Kidney (tissue), 14 donors: Measurements from ENCODE around the gene ATRX. TPM values are rescaled to one million over a fixed set of nuclear protein-coding genes. Genes with fewer than 3 reads are reported as not detected.
A peak's percentile ranks its signal among the peaks of the same experiment; 100 is the strongest.
"Not testable (repeated sequence)": the region's sequence is repeated elsewhere in the genome, so short reads cannot be mapped to it uniquely, and the experiment has no call there.

ENCODE experiments used
- DNase-seq, 5 donors: peaks; one replicate each; pipeline ENCODE4 v3.0.0-alpha.2; 2013 to 2020
- FAIRE-seq: peaks from 2 replicates; lab custom pipeline; 2012; peaks lifted over from hg19 to GRCh38; lab: Jason Lieb, UNC
- H3K27ac ChIP-seq, 2 donors: one replicate each; pipeline ENCODE4 v1.7.0; 2013; ENCODE audit warnings: low read depth in 2 of 2, low read length in 2 of 2, inconsistent platforms in 1 of 2
- H3K27me3 ChIP-seq: one replicate; pipeline ENCODE4 v1.7.1; 2013; ENCODE audit warnings: low read length, inconsistent platforms; ENCODE audit not compliant: control insufficient read depth, insufficient read depth
- H3K36me3 ChIP-seq, 3 donors: one replicate each; pipeline versions ENCODE4 v1.7.0 to v1.7.1; 2013; ENCODE audit warnings: low read length in 3 of 3, control low read depth in 1 of 3, inconsistent platforms in 1 of 3; ENCODE audit not compliant: insufficient read depth in 3 of 3, control insufficient read depth in 2 of 3
- H3K4me1 ChIP-seq, 3 donors: one replicate each; pipeline versions ENCODE4 v1.7.0 to v1.7.1; 2013; ENCODE audit warnings: low read length in 3 of 3, inconsistent platforms in 1 of 3, low read depth in 1 of 3; ENCODE audit not compliant: control insufficient read depth in 2 of 3, insufficient read depth in 2 of 3
- H3K4me3 ChIP-seq, 3 donors: one replicate each; pipeline versions ENCODE4 v1.7.0 to v1.8.1; 2013; ENCODE audit warnings: low read length in 3 of 3, control low read depth in 1 of 3, inconsistent platforms in 1 of 3
- H3K9ac ChIP-seq, 3 donors: one replicate each; pipeline versions ENCODE4 v1.7.0 to v1.7.1; 2013; ENCODE audit warnings: low read length in 3 of 3, control low read depth in 1 of 3, inconsistent platforms in 1 of 3
- H3K9me3 ChIP-seq, 3 donors: one replicate each; pipeline versions ENCODE4 v1.7.0 to v1.7.1; 2013; ENCODE audit warnings: low read length in 3 of 3, control low read depth in 1 of 3, inconsistent platforms in 1 of 3; ENCODE audit not compliant: control insufficient read depth in 2 of 3, insufficient read depth in 1 of 3
- CTCF ChIP-seq: IDR thresholded peaks from 3 replicates; pipeline ENCODE4 v1.5.1; 2012; ENCODE audit warnings: mild to moderate bottlenecking, moderate library complexity, borderline replicate concordance; ENCODE audit not compliant: insufficient read depth; ENCODE audit errors: extremely low read depth
- intact Hi-C: fragments of 100-400 bp; cut with DNase I; formaldehyde crosslinking; loops from one replicate; pipeline ENCODE4 v1.11.1; 2022
- polyA plus RNA-seq: library from polyadenylated mRNA; stranded (reverse); fragments of 350-450 nt; fragmentation: Illumina TruSeq; extraction: RNeasy Lipid Tissue Mini Kit (QIAGEN cat#74804); gene quantifications from one replicate; pipeline ENCODE4 v1.2.3, GENCODE V29; 2014; ENCODE audit warnings: low read depth, low replicate concordance; ENCODE audit not compliant: insufficient read depth
- total RNA-seq: library from RNA; stranded (reverse); fragmentation: NEBNext Ultra II Directional; extraction: Animal tissue kit (Norgen Biotek cat#: 25700); gene quantifications from one replicate; pipeline ENCODE4 v1.2.1, GENCODE V29; 2021
- donor health status: control.
- donor health status: control.
- donor health status: control.
- donor health status: control.
- donor health status: control.
- donor health status: DM: yes; HTN: yes; CAD: no.
- donor health status: Normal renal cell carcinoma (clear cell type).

The ATRX gene
- total and polyA plus RNA-seq, 2 donors from 2014 or later = 6.0 to 93.5 TPM

- no peak for FAIRE-seq
Observed at GRCh38 chrX:77510007-77510406, 276.0 kb downstream of the ATRX start.

GRCh38 chrX:77505227-77505626 is 280.8 kb downstream of the ATRX start:
- no peak overlapping the region for H3K9ac ChIP-seq
- intact Hi-C loops = no loop called here
- H3K27me3 ChIP-seq = no peaks in the 10 kb centered on the region
- H3K4me3 ChIP-seq = no peak overlapping the region
- TF ChIP-seq CTCF = no peak
- H3K9me3 ChIP-seq = no peaks in the 10 kb centered on the region
- DNase-seq = peak in 1 of 5 donors; percentile 40
- H3K4me1 ChIP-seq = no peaks in the 10 kb centered on the region
- peaks cover 2 to 7% (median 3%) of the 10 kb centered on the region in 3 donors for H3K36me3 ChIP-seq
- FAIRE-seq = no peak
- no peak overlapping the region for H3K27ac ChIP-seq

More at GRCh38 chrX:77510007-77510406, 276.0 kb downstream of the ATRX start:
- Histone ChIP-seq H3K27me3 (no peaks in the 10 kb centered on the region), H3K9ac (no peak overlapping the region), H3K27ac (no peak overlapping the region), H3K4me3 (no peak overlapping the region), H3K36me3 (peaks cover 2 to 11% (median 4%) of the 10 kb centered on the region in 3 donors), H3K9me3 (peaks cover 0 to 2% (median 2%) of the 10 kb centered on the region in 3 donors), H3K4me1 (no peaks in the 10 kb centered on the region)
- no peak for TF ChIP-seq CTCF
- intact Hi-C loops = no loop called here
- DNase-seq = no peak

- no peak for TF ChIP-seq CTCF
- Histone ChIP-seq H3K36me3 (peaks cover 0 to 6% (median 2%) of the 10 kb centered on the region in 3 donors), H3K4me3 (no peak overlapping the region), H3K9ac (no peak overlapping the region), H3K9me3 (no peaks in the 10 kb centered on the region), H3K27me3 (no peaks in the 10 kb centered on the region), H3K4me1 (no peaks in the 10 kb centered on the region), H3K27ac (no peak overlapping the region)
- intact Hi-C loops = no loop called here
- no peak for FAIRE-seq
- no peak for DNase-seq
Observed at GRCh38 chrX:77502951-77503525, 283.0 kb downstream of the ATRX start.

GRCh38 chrX:77500164-77500563 is 285.9 kb downstream of the ATRX start:
- H3K9ac ChIP-seq, H3K9me3 ChIP-seq, intact Hi-C loops, H3K36me3 ChIP-seq, H3K4me1 ChIP-seq, H3K27me3 ChIP-seq, H3K27ac ChIP-seq, H3K4me3 ChIP-seq, DNase-seq, FAIRE-seq: not testable (repeated sequence)
